GM21447 (cell line): ENCODE results near the gene A4GNT.
A peak's percentile ranks its signal among the peaks of the same experiment; 100 is the strongest.
"Not testable (repeated sequence)": the region's sequence is repeated elsewhere in the genome, so short reads cannot be mapped to it uniquely, and the experiment has no call there.

Source experiments
- ATAC-seq: cut with Tn5 transposase; IDR thresholded peaks from one replicate; pipeline ENCODE4 v1.9.1; 2021; ENCODE audit not compliant: unreplicated experiment

A4GNT gene

DNA sequence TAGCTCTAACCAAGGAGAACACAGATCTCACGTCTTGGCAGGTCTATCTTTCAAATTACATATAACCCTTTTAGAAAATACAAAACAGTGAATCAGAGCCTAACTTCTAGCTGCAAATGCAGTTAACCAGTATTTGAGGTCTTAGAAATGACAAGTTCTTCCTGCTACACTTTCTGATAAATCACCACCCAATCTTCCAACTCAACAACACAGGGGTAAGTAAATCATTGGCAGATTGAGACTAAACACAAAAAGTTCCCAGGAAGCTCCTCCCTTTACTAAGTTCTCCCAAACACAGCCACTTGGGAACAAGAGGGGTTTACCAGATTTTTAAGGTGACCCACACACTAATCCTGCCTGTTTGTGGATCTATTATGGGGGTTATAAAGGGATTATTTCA is at the start of gene A4GNT:
Gene A4GNT (minus strand): TSS at position 152 of the 400 bp plus-strand sequence. CDS start 1,134 bp downstream, outside the sequence.
- no peak for ATAC-seq

GRCh38 chr3:138180375-138181029 is 48.3 kb upstream of the A4GNT start:
- peak; percentile 78 for ATAC-seq

DNA sequence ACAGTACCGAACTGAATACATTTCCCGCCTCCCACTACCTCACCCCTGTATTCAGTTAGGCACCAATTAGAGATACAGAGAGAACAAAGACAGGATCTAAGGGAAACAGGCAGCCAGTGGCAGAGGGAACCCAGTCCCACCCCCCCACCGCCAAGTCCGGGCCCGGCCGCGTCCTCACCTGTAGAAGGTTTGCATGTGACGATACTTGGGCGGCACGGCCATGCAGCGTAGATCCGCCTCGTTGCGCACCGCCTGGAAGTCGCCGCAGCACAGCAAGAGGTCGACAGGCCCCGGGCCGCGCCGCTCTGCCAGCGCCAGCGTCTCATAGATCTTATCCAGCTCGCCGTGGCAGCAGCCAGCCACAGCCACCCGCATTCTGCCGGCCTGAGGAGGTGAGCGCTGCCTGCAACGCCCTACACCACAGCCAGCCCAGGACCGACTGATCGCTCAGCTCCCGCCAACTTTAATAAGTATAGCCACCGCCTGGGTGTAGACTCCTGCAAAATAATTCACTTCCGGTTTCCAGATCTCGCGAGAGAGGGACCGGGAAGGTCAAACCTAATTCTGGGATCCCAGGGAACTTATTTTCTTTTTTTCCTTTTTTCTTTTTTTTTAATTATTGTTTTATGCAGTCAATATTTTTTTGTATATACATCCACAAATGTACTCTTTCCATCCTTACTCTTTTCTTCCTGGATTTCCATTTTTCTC is 42.4 kb upstream of the A4GNT start, which contains the start of gene DBR1:
Gene DBR1 (minus strand): TSS at position 501 of the 711 bp plus-strand sequence. CDS start 126 bp downstream, at position 375.
- peak; percentile 91 for ATAC-seq

DNA sequence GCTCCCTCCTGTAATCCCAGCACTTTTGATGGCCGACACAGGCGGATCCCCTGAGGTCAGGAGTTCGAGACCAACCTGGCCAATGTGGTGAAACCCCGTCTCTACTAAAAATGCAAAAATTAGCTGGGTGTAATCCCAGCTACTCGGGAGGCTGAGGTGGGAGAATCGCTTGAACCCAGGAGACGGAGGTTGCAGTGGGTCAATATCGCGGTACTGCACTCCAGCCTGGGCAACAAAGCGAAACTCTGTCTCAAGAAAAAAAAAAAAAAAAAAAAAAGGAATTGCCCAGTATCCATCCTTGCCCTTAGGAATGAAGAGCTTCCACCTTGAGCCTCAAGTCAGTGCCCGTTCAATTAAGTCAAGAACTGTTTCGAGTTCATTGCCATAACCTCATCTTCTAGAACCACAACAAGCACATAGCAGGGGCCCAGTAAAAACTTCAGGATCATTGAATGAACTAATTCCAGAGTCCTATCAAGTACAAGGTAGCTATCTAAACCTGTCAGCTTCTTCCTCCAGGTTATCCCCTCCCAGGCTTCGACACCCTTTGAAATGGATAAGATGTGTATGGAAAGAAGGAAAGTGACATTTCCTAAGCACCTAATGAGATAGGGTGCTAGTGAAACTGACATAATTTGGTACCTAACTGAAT is 41.7 kb upstream of the A4GNT start:
- ATAC-seq, result no peak

DNA sequence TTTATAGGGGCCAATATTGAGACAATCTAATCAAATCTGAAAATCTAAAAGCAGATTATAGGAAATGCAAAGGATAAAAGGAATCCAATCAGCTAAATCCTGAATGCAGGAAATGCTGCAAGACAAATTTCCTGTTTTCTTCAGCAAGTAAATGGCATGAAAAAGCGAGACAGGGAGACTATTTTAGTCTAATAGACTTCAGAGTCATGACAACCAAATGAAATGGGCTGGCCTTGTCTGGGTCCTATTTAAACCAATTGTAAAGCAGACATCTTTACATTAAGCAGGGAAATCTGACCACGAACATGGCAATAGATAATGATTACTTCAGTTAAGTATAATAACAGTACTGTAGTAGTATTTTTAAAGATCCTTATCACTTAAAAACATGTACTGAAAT is 40.4 kb upstream of the A4GNT start:
- no peak for ATAC-seq

GRCh38 chr3:138165061-138165460 is 32.9 kb upstream of the A4GNT start:
- ATAC-seq, result no peak

GRCh38 chr3:138157743-138158142 is 25.6 kb upstream of the A4GNT start:
- no peak for ATAC-seq

- no peak for ATAC-seq
These were observed 22.3 kb upstream of the A4GNT start for GRCh38 chr3:138154534-138154933.

DNA sequence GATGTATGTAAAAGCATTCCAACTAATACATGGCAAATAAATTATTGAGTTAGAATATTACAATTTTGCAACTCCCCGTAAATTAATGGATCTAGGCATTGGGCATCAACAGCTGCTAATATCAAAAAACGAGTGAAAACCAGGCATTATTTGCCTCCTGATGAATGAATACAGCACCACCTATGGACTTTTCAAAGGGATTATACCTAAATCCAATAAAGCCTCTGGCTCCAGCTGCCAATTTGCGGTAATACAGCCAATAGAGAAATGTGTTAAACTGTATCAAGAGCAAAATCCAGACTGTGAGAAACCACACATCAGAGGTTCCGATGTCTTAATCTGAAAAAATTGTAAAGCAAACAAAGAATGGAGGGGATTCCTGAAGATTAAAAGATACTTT is 16.3 kb upstream of the A4GNT start:
- no peak for ATAC-seq

DNA sequence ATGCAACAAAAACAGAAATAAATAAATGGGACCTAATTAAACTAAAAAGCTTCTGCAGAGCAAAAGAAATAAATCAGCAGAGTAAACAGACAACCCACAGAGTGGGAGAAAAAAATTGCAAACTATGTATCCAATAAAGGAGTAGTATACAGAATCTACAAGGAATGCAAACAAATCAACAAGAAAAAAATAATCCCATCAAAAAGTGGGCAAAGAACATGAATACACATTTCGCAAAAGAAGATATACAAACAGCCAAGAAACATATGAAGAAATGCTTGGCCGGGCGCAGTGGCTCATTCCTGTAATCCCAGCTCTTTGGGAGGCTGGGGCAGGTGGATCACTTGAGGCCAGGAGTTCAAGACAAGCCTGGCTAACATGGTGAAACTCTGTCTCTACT is 10.0 kb upstream of the A4GNT start:
- ATAC-seq, result not testable (repeated sequence)

GRCh38 chr3:138140940-138141339 is 8.8 kb upstream of the A4GNT start:
- no peak for ATAC-seq

DNA sequence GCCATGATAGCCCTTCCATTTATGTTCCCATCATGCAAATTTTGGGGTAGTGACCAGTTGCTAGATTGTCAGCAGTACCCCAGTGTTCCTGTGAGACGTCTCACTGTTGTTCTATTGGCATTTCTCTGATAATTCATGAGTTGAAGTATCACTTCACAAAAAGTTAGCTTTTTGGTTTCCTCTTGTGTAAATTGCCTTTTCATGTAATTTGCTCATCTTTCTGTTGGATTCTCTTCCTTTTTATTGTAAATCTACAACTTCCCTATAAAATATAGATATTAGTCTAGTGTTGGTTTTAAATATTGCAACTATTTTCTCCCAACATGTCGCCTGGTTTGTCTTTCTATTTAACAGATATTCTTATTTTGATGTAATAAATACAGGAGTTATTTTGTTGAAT is 7.5 kb upstream of the A4GNT start:
- no peak for ATAC-seq

- ATAC-seq, result no peak
These were observed 5.7 kb upstream of the A4GNT start for GRCh38 chr3:138137861-138138260.

GRCh38 chr3:138136201-138136600 is 4.0 kb upstream of the A4GNT start:
- no peak for ATAC-seq

DNA sequence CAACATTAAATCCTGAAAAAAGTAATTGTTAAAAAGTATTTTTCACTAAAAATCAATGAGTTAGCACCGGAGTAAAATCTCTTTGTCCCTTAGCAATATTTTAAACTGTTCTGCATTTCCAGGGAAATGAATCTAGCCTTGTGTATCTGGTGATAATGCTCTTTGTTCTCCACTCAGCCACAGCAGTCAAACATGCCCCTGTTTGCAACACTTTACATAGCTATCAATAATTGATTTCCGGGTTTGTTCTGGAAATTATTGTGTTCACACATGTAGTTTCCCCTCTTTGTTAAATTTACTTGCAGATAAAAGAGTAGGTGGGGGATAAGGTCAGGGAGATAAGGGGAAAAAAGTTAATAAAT is 3.6 kb upstream of the A4GNT start:
- no peak for ATAC-seq

DNA sequence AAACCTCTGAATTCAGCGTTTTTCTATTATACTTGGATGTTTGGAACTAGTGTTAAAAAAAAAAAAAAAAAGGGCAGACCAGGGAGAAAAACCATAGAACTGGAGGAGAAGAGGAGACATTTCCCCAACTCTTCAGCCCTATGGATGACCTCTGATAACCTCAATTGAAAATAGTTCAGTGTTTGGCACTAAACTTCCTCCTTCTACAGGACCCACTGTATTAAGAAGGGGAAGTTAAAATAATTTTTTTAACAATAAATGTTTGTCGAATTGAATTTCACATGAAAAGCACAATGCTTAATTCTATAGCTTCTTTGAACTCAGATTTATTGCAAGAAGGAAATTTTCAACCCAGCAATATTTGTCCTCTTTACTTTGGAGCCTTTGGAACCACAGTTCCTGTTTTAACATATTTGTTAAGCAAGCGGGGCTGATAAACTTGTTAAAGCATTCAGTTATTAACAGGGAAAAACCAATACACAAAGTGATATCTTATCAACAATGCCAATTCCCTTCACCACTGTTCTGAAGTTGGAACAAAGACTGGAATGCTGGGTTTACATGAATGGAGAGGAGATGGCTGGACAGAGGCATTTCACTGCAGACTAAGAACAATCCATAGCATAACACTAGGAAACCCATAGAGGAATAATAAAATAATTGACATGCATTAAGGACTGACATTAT is 3.1 kb upstream of the A4GNT start:
- ATAC-seq, result no peak

DNA sequence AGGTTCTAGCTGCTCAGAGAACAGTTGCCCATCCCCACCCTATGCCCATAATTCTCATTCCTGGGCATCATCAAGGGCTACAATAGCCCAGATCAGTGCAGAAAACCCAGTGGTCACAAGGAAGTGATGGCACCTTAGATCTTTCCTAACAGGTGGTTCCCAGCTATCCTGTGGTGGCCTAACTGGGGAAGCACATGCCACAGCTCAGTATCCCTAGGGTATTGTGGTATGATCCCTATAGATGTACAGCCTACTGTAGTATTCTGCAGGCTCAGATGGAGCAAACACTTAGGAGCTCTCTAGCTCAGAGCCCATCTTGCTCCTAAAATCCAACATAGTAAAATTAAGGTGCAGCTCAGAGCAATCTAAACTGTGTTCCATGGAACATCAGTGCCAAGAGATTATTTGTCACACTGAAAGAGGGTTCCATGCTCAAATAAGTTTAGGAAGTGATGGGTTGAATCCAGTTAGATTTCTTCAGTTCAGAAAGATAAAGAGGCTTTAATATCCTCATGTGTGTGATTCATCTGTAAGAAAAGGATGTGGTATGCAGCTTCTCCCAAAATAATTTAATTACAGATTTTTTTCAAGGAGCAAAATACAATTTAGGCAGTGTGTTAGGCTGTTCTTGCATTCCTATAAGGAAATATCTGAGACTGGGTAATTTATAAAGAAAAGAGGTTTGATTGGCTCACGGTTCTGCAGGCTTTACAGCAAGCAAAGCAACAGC is 4.4 kb downstream of the A4GNT start:
- no peak for ATAC-seq

DNA sequence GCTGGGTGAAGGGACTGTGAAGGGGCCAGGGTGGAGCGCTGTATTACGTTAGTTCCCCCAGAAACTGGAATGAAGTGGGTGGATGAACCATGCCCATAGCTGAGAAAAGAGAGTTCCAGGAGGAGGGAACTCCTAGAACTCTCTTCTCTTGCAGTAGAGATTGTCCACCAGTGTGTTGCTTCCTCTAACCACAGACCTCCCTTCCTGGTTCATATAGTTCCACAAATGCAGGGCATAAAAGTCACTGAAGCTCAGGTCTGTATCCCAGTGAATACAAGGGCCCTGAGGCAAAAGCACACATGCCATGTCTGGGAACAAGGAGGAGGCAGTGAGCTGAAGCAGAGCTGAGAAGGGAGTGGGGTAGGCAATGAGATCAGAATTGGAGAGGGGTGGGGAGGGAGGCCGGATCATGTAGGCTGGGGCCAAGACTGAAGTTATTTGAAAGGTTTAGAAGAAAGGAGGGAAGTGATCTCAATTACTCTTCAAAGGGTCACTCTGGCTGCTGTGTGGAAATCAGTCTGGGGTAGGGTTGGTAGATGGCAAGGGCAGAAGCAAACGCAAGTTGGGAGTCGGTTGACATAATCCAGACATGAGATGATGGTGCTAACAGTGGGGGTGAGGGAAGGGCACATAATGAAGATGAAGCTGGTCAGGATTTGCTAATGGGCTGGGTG is 6.5 kb downstream of the A4GNT start:
- ATAC-seq, result no peak

- no peak for ATAC-seq
These were observed 7.4 kb downstream of the A4GNT start for GRCh38 chr3:138124706-138125355.

GRCh38 chr3:138124188-138124587 is 8.0 kb downstream of the A4GNT start:
- no peak for ATAC-seq
